Natural killer cell (primary cell): ENCODE data around the gene CDH23. TPM values are rescaled to one million over a fixed set of nuclear protein-coding genes. Genes with fewer than 3 reads are reported as not detected.

Experiments used
- ATAC-seq, 3 donors: fragments of 150-1000 bp in 2 of 3; fragments of 200-7000 bp in 1 of 3; cut with Tn5 transposase; 1 replicate in 1 of 3; 2 replicates in 2 of 3; pipeline ENCODE4 v1.10.0; 2021; ENCODE audit warnings: mild to moderate bottlenecking in 2 of 3, moderate library complexity in 2 of 3
- DNase-seq, 2 donors: peaks; one replicate each; pipeline versions ENCODE4 v3.0.0 to v3.0.0-alpha.2; 2013 to 2021; ENCODE audit warnings: mixed read lengths in 1 of 2
- H3K27ac ChIP-seq: one replicate; pipeline ENCODE4 v1.5.1; 2013; ENCODE audit warnings: mild to moderate bottlenecking, low read length
- H3K27me3 ChIP-seq: one replicate; pipeline ENCODE4 v1.6.1; 2013; ENCODE audit warnings: low read length; ENCODE audit not compliant: control insufficient read depth, insufficient read depth
- H3K36me3 ChIP-seq: one replicate; pipeline ENCODE4 v1.6.1; 2013; ENCODE audit warnings: low read length; ENCODE audit not compliant: control insufficient read depth, insufficient read depth
- H3K4me1 ChIP-seq: one replicate; pipeline ENCODE4 v1.6.1; 2013; ENCODE audit warnings: low read length; ENCODE audit not compliant: control insufficient read depth, insufficient read depth
- H3K4me3 ChIP-seq: one replicate; pipeline ENCODE4 v1.5.1; 2013; ENCODE audit warnings: low read length
- H3K9me3 ChIP-seq: one replicate; pipeline ENCODE4 v1.6.1; 2013; ENCODE audit warnings: low read length; ENCODE audit not compliant: control insufficient read depth, insufficient read depth
- H3K27ac Mint-ChIP-seq, 2 donors: one replicate each; pipeline ENCODE4 v1.8.0; 2022; ENCODE audit warnings: mild to moderate bottlenecking in 2 of 2, mixed read lengths in 2 of 2, moderate library complexity in 1 of 2
- H3K27me3 Mint-ChIP-seq, 2 donors: one replicate each; pipeline ENCODE4 v1.8.0; 2022; ENCODE audit warnings: low read depth in 2 of 2, mixed read lengths in 2 of 2
- H3K36me3 Mint-ChIP-seq: one replicate; pipeline ENCODE4 v1.8.0; 2022; ENCODE audit warnings: mixed read lengths
- H3K4me1 Mint-ChIP-seq, 2 donors: one replicate each; pipeline ENCODE4 v1.8.0; 2022; ENCODE audit warnings: mixed read lengths in 2 of 2
- H3K4me3 Mint-ChIP-seq: one replicate; pipeline ENCODE4 v1.8.0; 2022; ENCODE audit warnings: mild to moderate bottlenecking, moderate library complexity, mixed read lengths
- H3K9me3 Mint-ChIP-seq, 2 donors: one replicate each; pipeline ENCODE4 v1.8.0; 2022; ENCODE audit warnings: mixed read lengths in 2 of 2
- WGBS: methylation state at CpG from one replicate; pipeline ENCODE4 v1.1.7; 2013; ENCODE audit warnings: missing lambda C conversion rate; ENCODE audit not compliant: insufficient coverage; 5-methylcytosine and 5-hydroxymethylcytosine counted together
- intact Hi-C: fragments of 100-400 bp; cut with micrococcal nuclease; formaldehyde crosslinking; loops from one replicate; pipeline ENCODE4 v1.14.2; 2022
- total RNA-seq, 4 donors: library from RNA; stranded (reverse); fragments of 120-200 nt in 1 of 4; gene quantifications; one replicate each; pipeline versions ENCODE4 v1.2.3 to v1.2.4, GENCODE V29; 2013 to 2022
- TF ChIP-seq, protein P1 (sequence below): fragments of 200-600 bp; IDR thresholded peaks from one replicate; pipeline ENCODE4 v1.8.0; 2022; ENCODE audit warnings: antibody characterized with exemption

The CDH23 gene
- total RNA-seq, 3 donors from 2014 or later (not counting 1 experiment from before 2014, with no cell fraction given) = 1.2 to 6.0 (median 4.3) TPM

DNA sequence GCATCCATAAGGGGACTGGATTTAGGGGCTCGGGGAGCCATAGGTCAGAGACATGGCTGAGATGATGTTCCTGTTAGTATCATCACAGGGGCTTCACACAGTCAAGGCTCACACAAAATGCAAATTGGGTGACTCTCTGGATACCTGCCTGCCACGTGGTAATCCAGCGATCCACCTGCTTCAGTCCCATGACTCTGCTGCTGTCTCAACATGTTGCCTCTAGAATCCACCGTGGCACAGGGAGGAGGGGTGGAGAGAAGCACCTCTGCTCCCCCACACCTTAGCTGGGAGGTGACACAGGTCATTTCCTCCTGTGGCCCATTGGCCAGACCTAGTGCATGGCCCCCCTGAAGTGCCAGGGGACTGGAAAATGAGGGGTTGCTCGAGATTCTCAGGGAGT lies 83.1 kb downstream of the CDH23 start:
- 89% methylated on average over 5 of the region's 5 CpGs for WGBS

DNA sequence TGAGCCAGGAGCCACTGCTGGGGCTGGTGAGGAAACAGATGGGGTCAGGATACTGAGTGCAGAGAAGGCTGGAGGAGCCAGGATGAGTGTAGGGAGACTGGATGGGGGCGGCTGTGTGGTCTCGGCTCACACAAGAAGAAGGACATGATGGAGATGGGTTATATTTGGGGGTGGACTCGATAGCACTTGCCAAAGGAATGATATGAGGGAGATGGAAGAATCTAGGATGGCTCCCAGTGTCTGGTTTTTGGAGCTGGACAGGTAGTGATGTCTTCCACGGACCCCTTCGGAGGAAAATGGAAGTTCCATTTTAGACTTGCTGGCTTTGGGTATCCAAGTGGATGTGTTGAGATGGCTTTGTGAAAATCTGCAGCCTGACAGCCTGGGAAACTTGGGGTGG lies 83.9 kb downstream of the CDH23 start:
- Histone ChIP-seq H3K9me3 (no peaks in the 10 kb centered on the region), H3K27ac (no peak overlapping the region), H3K36me3 (no peaks in the 10 kb centered on the region), H3K4me1 (peaks cover 5% of the 10 kb centered on the region), H3K27me3 (no peaks in the 10 kb centered on the region), H3K4me3 (no peak overlapping the region)
- no peak overlapping the region for H3K27ac Mint-ChIP-seq
- H3K4me1 Mint-ChIP-seq = peaks cover 0 to 8% of the 10 kb centered on the region in 2 donors
- WGBS = 85% methylated on average over 5 of the region's 5 CpGs
- H3K36me3 Mint-ChIP-seq = no peaks in the 10 kb centered on the region
- no peak overlapping the region for H3K4me3 Mint-ChIP-seq
- intact Hi-C loops = no loop called here
- TF ChIP-seq, protein P1, sequence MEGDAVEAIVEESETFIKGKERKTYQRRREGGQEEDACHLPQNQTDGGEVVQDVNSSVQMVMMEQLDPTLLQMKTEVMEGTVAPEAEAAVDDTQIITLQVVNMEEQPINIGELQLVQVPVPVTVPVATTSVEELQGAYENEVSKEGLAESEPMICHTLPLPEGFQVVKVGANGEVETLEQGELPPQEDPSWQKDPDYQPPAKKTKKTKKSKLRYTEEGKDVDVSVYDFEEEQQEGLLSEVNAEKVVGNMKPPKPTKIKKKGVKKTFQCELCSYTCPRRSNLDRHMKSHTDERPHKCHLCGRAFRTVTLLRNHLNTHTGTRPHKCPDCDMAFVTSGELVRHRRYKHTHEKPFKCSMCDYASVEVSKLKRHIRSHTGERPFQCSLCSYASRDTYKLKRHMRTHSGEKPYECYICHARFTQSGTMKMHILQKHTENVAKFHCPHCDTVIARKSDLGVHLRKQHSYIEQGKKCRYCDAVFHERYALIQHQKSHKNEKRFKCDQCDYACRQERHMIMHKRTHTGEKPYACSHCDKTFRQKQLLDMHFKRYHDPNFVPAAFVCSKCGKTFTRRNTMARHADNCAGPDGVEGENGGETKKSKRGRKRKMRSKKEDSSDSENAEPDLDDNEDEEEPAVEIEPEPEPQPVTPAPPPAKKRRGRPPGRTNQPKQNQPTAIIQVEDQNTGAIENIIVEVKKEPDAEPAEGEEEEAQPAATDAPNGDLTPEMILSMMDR = no peak
- ATAC-seq (no peak), DNase-seq (no peak)
- H3K27me3 Mint-ChIP-seq = peaks cover 0 to 6% of the 10 kb centered on the region in 2 donors
- H3K9me3 Mint-ChIP-seq = no peaks in the 10 kb centered on the region

More for the DNA sequence above, 83.1 kb downstream of the CDH23 start:
- intact Hi-C loops = no loop called here
- H3K36me3 Mint-ChIP-seq = no peaks in the 10 kb centered on the region
- ATAC-seq (no peak), DNase-seq (no peak)
- no peak overlapping the region for H3K27ac Mint-ChIP-seq
- no peaks in the 10 kb centered on the region for H3K9me3 ChIP-seq
- H3K27me3 ChIP-seq = no peaks in the 10 kb centered on the region
- no peak overlapping the region for H3K4me3 Mint-ChIP-seq
- peaks cover 0 to 17% of the 10 kb centered on the region in 2 donors for H3K4me1 Mint-ChIP-seq
- H3K9me3 Mint-ChIP-seq = no peaks in the 10 kb centered on the region
- no peak overlapping the region for H3K27ac ChIP-seq
- no peaks in the 10 kb centered on the region for H3K36me3 ChIP-seq
- no peak overlapping the region for H3K4me3 ChIP-seq
- peaks cover 14% of the 10 kb centered on the region for H3K4me1 ChIP-seq
- TF ChIP-seq, protein P1 = no peak
- H3K27me3 Mint-ChIP-seq = peaks cover 0 to 6% of the 10 kb centered on the region in 2 donors

GRCh38 chr10:71481746-71482410 lies 85.2 kb downstream of the CDH23 start:
- Histone ChIP-seq H3K27ac (no peak overlapping the region), H3K4me3 (no peak overlapping the region), H3K36me3 (no peaks in the 10 kb centered on the region), H3K4me1 (no peaks in the 10 kb centered on the region), H3K9me3 (no peaks in the 10 kb centered on the region), H3K27me3 (no peaks in the 10 kb centered on the region)
- H3K27ac Mint-ChIP-seq = no peak overlapping the region
- intact Hi-C loops = no loop called here
- no peaks in the 10 kb centered on the region for H3K9me3 Mint-ChIP-seq
- WGBS = 87% methylated on average over 13 of the region's 13 CpGs
- ATAC-seq (no peak), DNase-seq (no peak)
- H3K4me3 Mint-ChIP-seq = no peak overlapping the region
- H3K4me1 Mint-ChIP-seq = peaks cover 0 to under 1% of the 10 kb centered on the region in 2 donors
- no peaks in the 10 kb centered on the region for H3K36me3 Mint-ChIP-seq
- TF ChIP-seq, protein P1 = no peak
- H3K27me3 Mint-ChIP-seq = peaks cover 0 to 6% of the 10 kb centered on the region in 2 donors

DNA sequence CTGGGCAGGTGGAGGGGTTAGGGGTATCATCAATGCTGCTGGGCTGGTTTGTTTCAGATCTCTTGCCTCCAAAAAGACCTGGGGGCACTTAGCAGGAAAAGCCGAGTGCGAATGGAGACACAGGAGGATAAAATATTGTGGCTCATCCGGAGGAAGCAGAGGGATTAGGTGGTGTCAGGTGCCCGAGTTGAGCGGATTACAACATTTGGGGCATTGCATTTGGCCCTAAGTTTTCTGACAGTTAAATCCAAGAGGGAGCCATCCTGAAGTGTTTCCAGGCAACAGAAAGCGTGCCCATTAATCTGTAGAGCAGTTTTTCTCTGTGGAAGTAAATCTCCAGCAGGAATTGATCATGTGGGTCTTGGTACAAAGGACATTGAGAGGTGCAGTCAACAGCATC lies 85.9 kb downstream of the CDH23 start:
- TF ChIP-seq, protein P1 = no peak
- no peaks in the 10 kb centered on the region for H3K4me1 Mint-ChIP-seq
- H3K27me3 Mint-ChIP-seq = peaks cover 0 to 6% of the 10 kb centered on the region in 2 donors
- intact Hi-C loops = no loop called here
- no peak overlapping the region for H3K4me3 Mint-ChIP-seq
- Histone ChIP-seq H3K4me3 (no peak overlapping the region), H3K27me3 (no peaks in the 10 kb centered on the region), H3K36me3 (no peaks in the 10 kb centered on the region), H3K4me1 (no peaks in the 10 kb centered on the region), H3K27ac (no peak overlapping the region), H3K9me3 (no peaks in the 10 kb centered on the region)
- H3K36me3 Mint-ChIP-seq = no peaks in the 10 kb centered on the region
- ATAC-seq = no peak
- H3K27ac Mint-ChIP-seq = no peak overlapping the region
- H3K9me3 Mint-ChIP-seq = no peaks in the 10 kb centered on the region
- DNase-seq = no peak
- 85% methylated on average over 6 of the region's 6 CpGs for WGBS
